ENCODE data around the gene LCP1. TPM values are rescaled to one million over a fixed set of nuclear protein-coding genes. Genes with fewer than 3 reads are reported as not detected.

The LCP1 gene
- total and polyA plus RNA-seq, 2 of the 13 experiments (the other 11 are each of a cell fraction or from before 2014, with no cell fraction given) = 1.6 TPM

DNA sequence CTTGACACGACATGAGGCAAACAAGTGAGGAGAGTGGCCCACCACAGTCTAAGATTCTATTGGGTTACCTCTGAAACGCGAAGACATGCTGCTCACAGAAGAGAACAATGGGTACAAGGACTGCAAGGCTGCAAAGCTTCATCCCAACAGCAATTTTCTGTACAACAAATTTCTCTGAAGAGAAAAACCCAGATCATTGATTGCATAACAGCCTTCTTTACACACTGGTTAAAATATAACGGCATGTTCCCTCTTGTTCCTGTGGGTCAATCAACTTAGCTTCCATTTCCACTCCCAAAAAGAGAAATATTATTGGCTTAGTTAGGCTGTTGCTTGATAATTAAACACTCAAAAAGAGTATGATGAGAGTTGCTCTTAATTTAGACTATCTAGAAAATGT, 77.1 kb downstream of the LCP1 start, which contains the start of gene CPB2 (continued):
- peak; percentile 63; the same call in 1 of the 2 replicates for TF ChIP-seq SIX4 (CRISPR knock-in tag; IDR thresholded peaks at IDR 0.05)
- peak; percentile 50; the same call in 1 of the 2 replicates for TF ChIP-seq THRA (CRISPR knock-in tag; IDR thresholded peaks at IDR 0.05; ENCODE audit: borderline replicate concordance)
- peak; percentile 55; the same call in 1 of the 2 replicates for TF ChIP-seq ZNF710 (CRISPR knock-in tag; IDR thresholded peaks at IDR 0.05; ENCODE audit: borderline replicate concordance)
- no peak for TF ChIP-seq GABPA (IDR thresholded peaks at IDR 0.05; ENCODE audit: low read depth, low read length)
- peak; percentile 27; the same call in 1 of the 2 replicates for TF ChIP-seq GABPA (CRISPR knock-in tag; IDR thresholded peaks at IDR 0.05; ENCODE audit: low read depth)
- TF ChIP-seq SP5 (CRISPR knock-in tag; IDR thresholded peaks at IDR 0.05; ENCODE audit: borderline replicate concordance, low read depth) = no peak
- peak; percentile 84 for TF ChIP-seq ZNF792 (CRISPR knock-in tag; IDR thresholded peaks at IDR 0.05)
- no peak for TF ChIP-seq ZNF737 (CRISPR knock-in tag; IDR thresholded peaks at IDR 0.05; ENCODE audit: borderline replicate concordance)
- TF ChIP-seq PPARG (CRISPR knock-in tag; conservative IDR thresholded peaks at IDR 0.05) = peak; percentile 70
- peak; percentile 63 for TF ChIP-seq HNF4A (CRISPR knock-in tag; IDR thresholded peaks at IDR 0.05)
- peak; percentile 81 for TF ChIP-seq ISL2 (CRISPR knock-in tag; IDR thresholded peaks at IDR 0.05)
- no peak for TF ChIP-seq ZNF282 (IDR thresholded peaks at IDR 0.05; ENCODE audit: partially characterized antibody)
- TF ChIP-seq, protein P1, sequence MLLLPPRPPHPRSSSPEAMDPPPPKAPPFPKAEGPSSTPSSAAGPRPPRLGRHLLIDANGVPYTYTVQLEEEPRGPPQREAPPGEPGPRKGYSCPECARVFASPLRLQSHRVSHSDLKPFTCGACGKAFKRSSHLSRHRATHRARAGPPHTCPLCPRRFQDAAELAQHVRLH (CRISPR knock-in tag; IDR thresholded peaks at IDR 0.05; ENCODE audit: borderline replicate concordance, low read depth) = 0 out of 2 replicates have a peak, but pooled peaks have one; percentile 47
- TF ChIP-seq ZNF143 (CRISPR knock-in tag; IDR thresholded peaks at IDR 0.05) = no peak
- no peak for TF ChIP-seq ZNF816 (CRISPR knock-in tag; IDR thresholded peaks at IDR 0.05; ENCODE audit: borderline replicate concordance)
- no peak for TF ChIP-seq SOX6 (IDR thresholded peaks at IDR 0.05)
- TF ChIP-seq SOX6 (CRISPR knock-in tag; IDR thresholded peaks at IDR 0.05) = peak; percentile 97
- TF ChIP-seq SALL1 (CRISPR knock-in tag; IDR thresholded peaks at IDR 0.05) = peak; percentile 49; the same call in 1 of the 2 replicates
- no peak for TF ChIP-seq CENPT (CRISPR knock-in tag; IDR thresholded peaks at IDR 0.05; ENCODE audit: low read depth)
- TF ChIP-seq, protein P2, sequence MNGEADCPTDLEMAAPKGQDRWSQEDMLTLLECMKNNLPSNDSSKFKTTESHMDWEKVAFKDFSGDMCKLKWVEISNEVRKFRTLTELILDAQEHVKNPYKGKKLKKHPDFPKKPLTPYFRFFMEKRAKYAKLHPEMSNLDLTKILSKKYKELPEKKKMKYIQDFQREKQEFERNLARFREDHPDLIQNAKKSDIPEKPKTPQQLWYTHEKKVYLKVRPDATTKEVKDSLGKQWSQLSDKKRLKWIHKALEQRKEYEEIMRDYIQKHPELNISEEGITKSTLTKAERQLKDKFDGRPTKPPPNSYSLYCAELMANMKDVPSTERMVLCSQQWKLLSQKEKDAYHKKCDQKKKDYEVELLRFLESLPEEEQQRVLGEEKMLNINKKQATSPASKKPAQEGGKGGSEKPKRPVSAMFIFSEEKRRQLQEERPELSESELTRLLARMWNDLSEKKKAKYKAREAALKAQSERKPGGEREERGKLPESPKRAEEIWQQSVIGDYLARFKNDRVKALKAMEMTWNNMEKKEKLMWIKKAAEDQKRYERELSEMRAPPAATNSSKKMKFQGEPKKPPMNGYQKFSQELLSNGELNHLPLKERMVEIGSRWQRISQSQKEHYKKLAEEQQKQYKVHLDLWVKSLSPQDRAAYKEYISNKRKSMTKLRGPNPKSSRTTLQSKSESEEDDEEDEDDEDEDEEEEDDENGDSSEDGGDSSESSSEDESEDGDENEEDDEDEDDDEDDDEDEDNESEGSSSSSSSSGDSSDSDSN (CRISPR knock-in tag; IDR thresholded peaks at IDR 0.05) = no peak
- TF ChIP-seq NR2F6 (IDR thresholded peaks at IDR 0.05) = peak; percentile 72
- TF ChIP-seq NR2F6 (CRISPR knock-in tag; IDR thresholded peaks at IDR 0.05) = peak; percentile 69; the same call in 1 of the 2 replicates
- TF ChIP-seq YEATS2 (CRISPR knock-in tag; IDR thresholded peaks at IDR 0.05; ENCODE audit: borderline replicate concordance) = no peak; the same call in 1 of the 2 replicates
- TF ChIP-seq, protein P3, sequence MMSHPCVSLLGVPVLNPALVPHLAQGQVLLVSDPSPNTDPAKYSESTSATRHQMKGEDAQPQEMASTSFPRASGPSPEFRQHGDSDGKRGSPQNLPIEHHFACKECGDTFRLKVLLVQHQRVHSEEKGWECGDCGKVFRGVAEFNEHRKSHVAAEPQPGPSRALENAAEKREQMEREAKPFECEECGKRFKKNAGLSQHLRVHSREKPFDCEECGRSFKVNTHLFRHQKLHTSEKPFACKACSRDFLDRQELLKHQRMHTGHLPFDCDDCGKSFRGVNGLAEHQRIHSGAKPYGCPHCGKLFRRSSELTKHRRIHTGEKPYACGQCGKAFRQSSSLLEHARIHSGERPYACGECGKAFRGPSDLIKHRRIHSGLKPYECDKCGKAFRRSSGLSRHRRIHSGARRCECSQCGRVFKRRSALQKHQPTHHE (CRISPR knock-in tag; IDR thresholded peaks at IDR 0.05; ENCODE audit: borderline replicate concordance) = no peak
- TF ChIP-seq ZNF567 (CRISPR knock-in tag; IDR thresholded peaks at IDR 0.05; ENCODE audit: borderline replicate concordance) = no peak
- peak; percentile 88 for TF ChIP-seq FOXA3 (CRISPR knock-in tag; IDR thresholded peaks at IDR 0.05)
